ENCODE data around the gene MPHOSPH9. TPM values are rescaled to one million over a fixed set of nuclear protein-coding genes. Genes with fewer than 3 reads are reported as not detected.

The MPHOSPH9 gene
- total RNA-seq, 1 donor from 2014 or later: 30.4 TPM

Other genes with a start within 250 kb of the MPHOSPH9 start
- gene PITPNM2, start 82.1 kb downstream of the MPHOSPH9 start, total RNA-seq: 17.5 TPM
- gene MTRFR, start 295 bp upstream of the MPHOSPH9 start, total RNA-seq: 14.6 TPM
- gene CDK2AP1, start 38.7 kb upstream of the MPHOSPH9 start, total RNA-seq: 144 TPM
- gene SBNO1, start 131.7 kb upstream of the MPHOSPH9 start, total RNA-seq: 31.2 TPM
- 44.4 TPM for gene KMT5A, start 151.0 kb upstream of the MPHOSPH9 start, total RNA-seq
- 7.8 TPM for gene RILPL2, start 203.5 kb upstream of the MPHOSPH9 start, total RNA-seq
- 24.1 TPM for gene SNRNP35, start 225.0 kb upstream of the MPHOSPH9 start, total RNA-seq

Measured in ureter (tissue), 1 donor.